A673 (cell line): Measurements from ENCODE around the gene PON3. TPM values are rescaled to one million over a fixed set of nuclear protein-coding genes. Genes with fewer than 3 reads are reported as not detected.

Source experiments
- BruUV-seq: library from RNA; stranded (reverse); fragments of 400-500 nt; replicated peaks from 2 replicates; lab custom pipeline; 2021; lab: Mats Ljungman, UMichigan
- CTCF ChIA-PET: fragments of 300-600 bp; sonication (Branson Sonifier 250); formaldehyde crosslinking; loops from one replicate; lab custom pipeline; 2022; ENCODE audit warnings: antibody characterized with exemption; lab: Charles Lee
- POLR2A ChIA-PET: fragments of 300-600 bp; sonication (Branson Sonifier 250); formaldehyde crosslinking; loops from one replicate; lab custom pipeline; 2022; ENCODE audit warnings: antibody characterized with exemption; ENCODE audit not compliant: low non-redundant PET; lab: Charles Lee
- DNase-seq: peaks from one replicate; pipeline ENCODE4 v3.0.0-alpha.2; 2015; ENCODE audit warnings: low spot score
- H3K27ac ChIP-seq: fragments of 200-600 bp; sonication (generic); 2 replicates; pipeline ENCODE4 v1.5.1; 2016; ENCODE audit warnings: mixed run types, low read depth, mild to moderate bottlenecking, mixed read lengths, antibody characterized with exemption, low read length; ENCODE audit not compliant: poor library complexity, severe bottlenecking
- H3K27me3 ChIP-seq: fragments of 200-600 bp; sonication (generic); replicated peaks from 2 replicates; pipeline ENCODE4 v1.6.1; 2017; ENCODE audit warnings: mixed run types, low read depth, mild to moderate bottlenecking, mixed read lengths, antibody characterized with exemption, low read length; ENCODE audit not compliant: insufficient read depth, poor library complexity
- H3K36me3 ChIP-seq: fragments of 200-600 bp; sonication (generic); 2 replicates; pipeline ENCODE4 v1.6.1; 2016; ENCODE audit warnings: mixed run types, mild to moderate bottlenecking, mixed read lengths, antibody characterized with exemption, low read length; ENCODE audit not compliant: insufficient read depth, poor library complexity, severe bottlenecking
- H3K4me1 ChIP-seq: fragments of 200-600 bp; sonication (generic); 2 replicates; pipeline ENCODE4 v1.6.1; 2017; ENCODE audit warnings: mixed run types, mild to moderate bottlenecking, mixed read lengths, antibody characterized with exemption, low read length; ENCODE audit not compliant: insufficient read depth, poor library complexity, severe bottlenecking
- H3K4me3 ChIP-seq: fragments of 200-600 bp; sonication (generic); 2 replicates; pipeline ENCODE4 v1.5.1; 2016; ENCODE audit warnings: low read depth, mixed run types, mild to moderate bottlenecking, mixed read lengths, low read length; ENCODE audit not compliant: poor library complexity, severe bottlenecking
- H3K9me3 ChIP-seq: fragments of 200-600 bp; sonication (generic); 2 replicates; pipeline ENCODE4 v1.6.1; 2016; ENCODE audit warnings: mixed run types, low read depth, mild to moderate bottlenecking, mixed read lengths, antibody characterized with exemption, low read length; ENCODE audit not compliant: poor library complexity, severe bottlenecking
- CTCF ChIP-seq: fragments of 300-800, 200-600 bp; sonication (generic); conservative IDR thresholded peaks from 2 replicates; pipeline ENCODE4 v1.5.1; 2017; ENCODE audit warnings: low read depth, mild to moderate bottlenecking, antibody characterized with exemption, low read length, moderate library complexity, mixed read lengths
- EZH2 ChIP-seq: fragments of 200-600 bp; sonication (generic); IDR thresholded peaks from 2 replicates; pipeline ENCODE4 v1.6.1; 2017; ENCODE audit warnings: borderline replicate concordance, low read depth, mild to moderate bottlenecking, mixed read lengths, antibody characterized with exemption, low read length; ENCODE audit not compliant: poor library complexity, severe bottlenecking
- intact Hi-C: fragments of 100-400 bp; cut with micrococcal nuclease; formaldehyde crosslinking; loops from one replicate; pipeline ENCODE4 v1.10.0; 2022; ENCODE audit not compliant: unreplicated experiment
- total RNA-seq: library from RNA; stranded (reverse); gene quantifications from 2 replicates; pipeline ENCODE4 v1.2.3, GENCODE V29; 2021

PON3 gene
- total RNA-seq, 1 experiment from 2014 or later = not detected

GRCh38 chr7:95311389-95311788, 84.8 kb downstream of the PON3 start:
- H3K4me1 ChIP-seq = no peaks in the 10 kb centered on the region
- DNase-seq = no peak
- no peak overlapping the region for H3K4me3 ChIP-seq
- ChIA-PET CTCF (no interaction called here), POLR2A (no interaction called here)
- no peaks in the 10 kb centered on the region for H3K9me3 ChIP-seq
- no peaks in the 10 kb centered on the region for H3K27me3 ChIP-seq
- no peak overlapping the region for H3K27ac ChIP-seq
- no peak for TF ChIP-seq CTCF
- no peak for TF ChIP-seq EZH2
- intact Hi-C loops = no loop called here
- H3K36me3 ChIP-seq = no peaks in the 10 kb centered on the region
- BruUV-seq = no TSS peak

- H3K36me3 ChIP-seq = no peaks in the 10 kb centered on the region
- H3K4me3 ChIP-seq = no peak overlapping the region
- TF ChIP-seq CTCF (no peak), EZH2 (no peak)
- no peaks in the 10 kb centered on the region for H3K9me3 ChIP-seq
- ChIA-PET POLR2A (no interaction called here), CTCF (no interaction called here)
- H3K4me1 ChIP-seq = peaks cover 4% of the 10 kb centered on the region
- BruUV-seq = no TSS peak
- H3K27me3 ChIP-seq = no peaks in the 10 kb centered on the region
- DNase-seq = no peak
- H3K27ac ChIP-seq = no peak overlapping the region
- intact Hi-C loops = no loop called here
Observed at GRCh38 chr7:95309951-95310350, 86.2 kb downstream of the PON3 start.

Other genes starting within 250 kb of the PON3 start
- gene PON1, start 71.8 kb downstream of the PON3 start, total RNA-seq = not detected in 2 replicates
- gene PON2, start 38.7 kb upstream of the PON3 start, total RNA-seq = 66.6 and 67.6 TPM in 2 replicates
- not detected in 2 replicates for gene ASB4, start 89.6 kb upstream of the PON3 start, total RNA-seq
- not detected in 2 replicates for gene PDK4, start 200.1 kb upstream of the PON3 start, total RNA-seq